Measurements from ENCODE around the gene ADGRL1.
"Not testable (repeated sequence)": the region's sequence is repeated elsewhere in the genome, so short reads cannot be mapped to it uniquely, and the experiment has no call there.

GRCh38 chr19:14203788-14204187 lies 2.2 kb downstream of the ADGRL1 start:
- TF ChIP-seq, protein P1, sequence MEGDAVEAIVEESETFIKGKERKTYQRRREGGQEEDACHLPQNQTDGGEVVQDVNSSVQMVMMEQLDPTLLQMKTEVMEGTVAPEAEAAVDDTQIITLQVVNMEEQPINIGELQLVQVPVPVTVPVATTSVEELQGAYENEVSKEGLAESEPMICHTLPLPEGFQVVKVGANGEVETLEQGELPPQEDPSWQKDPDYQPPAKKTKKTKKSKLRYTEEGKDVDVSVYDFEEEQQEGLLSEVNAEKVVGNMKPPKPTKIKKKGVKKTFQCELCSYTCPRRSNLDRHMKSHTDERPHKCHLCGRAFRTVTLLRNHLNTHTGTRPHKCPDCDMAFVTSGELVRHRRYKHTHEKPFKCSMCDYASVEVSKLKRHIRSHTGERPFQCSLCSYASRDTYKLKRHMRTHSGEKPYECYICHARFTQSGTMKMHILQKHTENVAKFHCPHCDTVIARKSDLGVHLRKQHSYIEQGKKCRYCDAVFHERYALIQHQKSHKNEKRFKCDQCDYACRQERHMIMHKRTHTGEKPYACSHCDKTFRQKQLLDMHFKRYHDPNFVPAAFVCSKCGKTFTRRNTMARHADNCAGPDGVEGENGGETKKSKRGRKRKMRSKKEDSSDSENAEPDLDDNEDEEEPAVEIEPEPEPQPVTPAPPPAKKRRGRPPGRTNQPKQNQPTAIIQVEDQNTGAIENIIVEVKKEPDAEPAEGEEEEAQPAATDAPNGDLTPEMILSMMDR (IDR thresholded peaks at IDR 0.05; ENCODE audit: low read depth, low read length, poor library complexity, severe bottlenecking), result not testable (repeated sequence)
- TF ChIP-seq EZH2phosphoT487 (IDR thresholded peaks at IDR 0.05; ENCODE audit: borderline replicate concordance, low read length), result not testable (repeated sequence)

Measured in DOHH2 (cell line).